PC-3 (cell line): ENCODE results near the gene MRAP. TPM values are rescaled to one million over a fixed set of nuclear protein-coding genes. Genes with fewer than 3 reads are reported as not detected.

ENCODE experiments used
- ATAC-seq: fragments of 200-7000 bp; cut with Tn5 transposase; 2 replicates; pipeline ENCODE4 v1.9.1; 2020; ENCODE audit warnings: mild to moderate bottlenecking, moderate library complexity
- BruUV-seq: library from RNA; stranded (reverse); fragments of 400-500 nt; replicated peaks from 2 replicates; lab custom pipeline; 2021; lab: Mats Ljungman, UMichigan
- CTCF ChIA-PET: fragments of 300-600 bp; sonication (Branson Sonifier 250); formaldehyde crosslinking; loops from one replicate; lab custom pipeline; 2022; ENCODE audit warnings: antibody characterized with exemption; lab: Charles Lee
- POLR2A ChIA-PET: fragments of 300-600 bp; sonication (Branson Sonifier 250); formaldehyde crosslinking; loops from one replicate; lab custom pipeline; 2022; ENCODE audit warnings: antibody characterized with exemption; ENCODE audit not compliant: unreplicated experiment; lab: Charles Lee
- DNase-seq: peaks from one replicate; pipeline ENCODE4 v3.0.0-alpha.2; 2015
- H2AFZ ChIP-seq: fragments of 300-600 bp; sonication (generic); 2 replicates; pipeline ENCODE4 v1.6.0; 2016; ENCODE audit warnings: antibody characterized with exemption, low read length
- H3F3A ChIP-seq: fragments of 300-600 bp; sonication (generic); one replicate; pipeline ENCODE4 v1.6.0; 2017; ENCODE audit warnings: antibody characterized with exemption, low read length, control low read depth, mild to moderate bottlenecking; ENCODE audit not compliant: unreplicated experiment
- H3K27ac ChIP-seq: fragments of 300-600 bp; sonication (generic); 2 replicates; pipeline ENCODE4 v1.5.1; 2016; ENCODE audit warnings: mild to moderate bottlenecking, low read length
- H3K27me3 ChIP-seq: fragments of 300-600 bp; sonication (generic); 2 replicates; pipeline ENCODE4 v1.6.1; 2016; ENCODE audit warnings: low read length, mixed read lengths
- H3K36me3 ChIP-seq: fragments of 300-600 bp; sonication (generic); 2 replicates; pipeline ENCODE4 v1.6.1; 2016; ENCODE audit warnings: low read depth, mixed run types, low read length, mixed read lengths
- H3K4me1 ChIP-seq: fragments of 300-600 bp; sonication (generic); 2 replicates; pipeline ENCODE4 v1.5.1; 2016; ENCODE audit warnings: low read length; ENCODE audit not compliant: insufficient read depth
- H3K4me2 ChIP-seq: fragments of 300-600 bp; sonication (generic); 2 replicates; pipeline ENCODE4 v1.6.0; 2016; ENCODE audit warnings: low read length
- H3K4me3 ChIP-seq: fragments of 300-600 bp; sonication (generic); 2 replicates; pipeline ENCODE4 v1.5.1; 2016; ENCODE audit warnings: mild to moderate bottlenecking, low read length, mixed read lengths
- H3K79me2 ChIP-seq: fragments of 300-600 bp; sonication (generic); 2 replicates; pipeline ENCODE4 v1.6.1; 2017; ENCODE audit warnings: low read length, mixed read lengths
- H3K9ac ChIP-seq: fragments of 300-600 bp; sonication (generic); 2 replicates; pipeline ENCODE4 v1.6.0; 2016; ENCODE audit warnings: mild to moderate bottlenecking, low read length
- H3K9me2 ChIP-seq: fragments of 300-600 bp; sonication (generic); replicated peaks from 2 replicates; pipeline ENCODE4 v1.6.1; 2016; ENCODE audit warnings: mixed run types, low read length, mixed read lengths
- H3K9me3 ChIP-seq: fragments of 300-600 bp; sonication (generic); 2 replicates; pipeline ENCODE4 v1.6.1; 2016; ENCODE audit warnings: low read length, mixed read lengths
- H4K20me1 ChIP-seq: fragments of 300-600 bp; sonication (generic); 2 replicates; pipeline ENCODE4 v1.6.1; 2016; ENCODE audit warnings: low read length, mixed read lengths
- EZH2 ChIP-seq: fragments of 300-600 bp; sonication (generic); IDR thresholded peaks from one replicate; pipeline ENCODE4 v1.6.1; 2017; ENCODE audit warnings: antibody characterized with exemption, mild to moderate bottlenecking, low read length; ENCODE audit not compliant: unreplicated experiment
- EZH2phosphoT487 ChIP-seq: fragments of 300-600 bp; sonication (generic); IDR thresholded peaks from 2 replicates; pipeline ENCODE4 v1.6.1; 2018; ENCODE audit warnings: mild to moderate bottlenecking, antibody characterized with exemption, low read length, borderline replicate concordance
- intact Hi-C: fragments of 100-400 bp; cut with micrococcal nuclease; formaldehyde crosslinking; loops from 2 replicates; pipeline ENCODE4 v1.9.0; 2023
- total RNA-seq: library from RNA; depleted of rRNA; stranded (reverse); fragments of >200 nt; gene quantifications from 2 replicates; pipeline ENCODE4 v1.2.3, GENCODE V29; 2014
- TF ChIP-seq, protein P1 (sequence below): fragments of 300-600 bp; sonication (generic); conservative IDR thresholded peaks from 2 replicates; pipeline ENCODE4 v1.5.1; 2017; ENCODE audit warnings: antibody characterized with exemption, low read depth, mild to moderate bottlenecking, low read length

The MRAP gene
- total RNA-seq, 1 experiment from 2014 or later = not detected

DNA sequence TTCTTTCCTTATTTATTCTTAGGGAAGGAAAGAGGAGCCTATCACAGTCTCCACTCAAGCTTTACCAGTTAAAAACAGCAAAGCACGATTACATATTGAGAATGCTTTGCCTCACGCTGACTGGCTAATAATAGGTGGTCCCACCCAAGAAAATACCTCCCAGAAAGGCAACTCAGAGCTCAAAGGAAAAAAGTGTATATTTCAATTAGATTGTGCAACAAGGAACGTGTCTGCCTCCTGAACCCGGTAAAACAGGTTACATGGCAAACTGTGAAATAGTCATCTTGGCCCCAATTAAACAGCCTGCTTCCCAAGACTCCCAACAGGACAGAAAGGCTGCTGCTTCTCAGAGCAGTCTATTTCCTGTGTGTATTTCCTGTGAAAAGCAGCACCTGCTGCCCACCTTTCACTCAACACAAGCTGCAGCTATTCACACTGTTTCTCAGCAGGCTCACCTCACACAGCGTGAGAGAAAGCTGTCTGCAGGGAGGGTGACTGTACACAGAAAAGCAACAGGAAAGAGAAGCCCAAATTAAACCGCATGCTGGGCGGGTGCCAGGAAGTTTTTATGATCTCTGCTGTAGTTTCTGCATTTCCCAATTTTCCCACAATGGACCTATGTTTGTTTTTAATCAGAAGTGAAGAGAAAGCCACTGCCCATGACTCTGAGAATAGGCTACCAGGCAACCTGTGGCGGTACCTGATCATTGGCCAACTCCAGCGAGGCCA is 50.1 kb downstream of the MRAP start:
- TF ChIP-seq EZH2phosphoT487 = no peak
- TF ChIP-seq, protein P1, sequence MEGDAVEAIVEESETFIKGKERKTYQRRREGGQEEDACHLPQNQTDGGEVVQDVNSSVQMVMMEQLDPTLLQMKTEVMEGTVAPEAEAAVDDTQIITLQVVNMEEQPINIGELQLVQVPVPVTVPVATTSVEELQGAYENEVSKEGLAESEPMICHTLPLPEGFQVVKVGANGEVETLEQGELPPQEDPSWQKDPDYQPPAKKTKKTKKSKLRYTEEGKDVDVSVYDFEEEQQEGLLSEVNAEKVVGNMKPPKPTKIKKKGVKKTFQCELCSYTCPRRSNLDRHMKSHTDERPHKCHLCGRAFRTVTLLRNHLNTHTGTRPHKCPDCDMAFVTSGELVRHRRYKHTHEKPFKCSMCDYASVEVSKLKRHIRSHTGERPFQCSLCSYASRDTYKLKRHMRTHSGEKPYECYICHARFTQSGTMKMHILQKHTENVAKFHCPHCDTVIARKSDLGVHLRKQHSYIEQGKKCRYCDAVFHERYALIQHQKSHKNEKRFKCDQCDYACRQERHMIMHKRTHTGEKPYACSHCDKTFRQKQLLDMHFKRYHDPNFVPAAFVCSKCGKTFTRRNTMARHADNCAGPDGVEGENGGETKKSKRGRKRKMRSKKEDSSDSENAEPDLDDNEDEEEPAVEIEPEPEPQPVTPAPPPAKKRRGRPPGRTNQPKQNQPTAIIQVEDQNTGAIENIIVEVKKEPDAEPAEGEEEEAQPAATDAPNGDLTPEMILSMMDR = no peak
- no peak for TF ChIP-seq EZH2
- POLR2A ChIA-PET = no interaction called here
- Histone ChIP-seq H3K9me2 (no peaks in the 10 kb centered on the region), H3K36me3 (peaks cover 94% of the 10 kb centered on the region), H3K4me3 (no peak overlapping the region), H3K27ac (0 out of 2 replicates have a peak overlapping the region, but pooled peaks have one; percentile 1), H3K27me3 (no peaks in the 10 kb centered on the region), H3K9ac (no peak overlapping the region), H3K4me2 (no peak overlapping the region), H4K20me1 (no peaks in the 10 kb centered on the region), H3F3A (no peaks in the 10 kb centered on the region), H3K4me1 (no peaks in the 10 kb centered on the region), H3K79me2 (no peaks in the 10 kb centered on the region), H3K9me3 (no peaks in the 10 kb centered on the region), H2AFZ (no peak overlapping the region)
- CTCF ChIA-PET = interaction anchor here (0.7 kb wide), 1 partner anchor 44 kb away, joined by 4 read pairs; no protein-coding TSS in a partner anchor
- intact Hi-C loops = no loop called here
- BruUV-seq = no TSS peak
- no peak for ATAC-seq
- no peak for DNase-seq

DNA sequence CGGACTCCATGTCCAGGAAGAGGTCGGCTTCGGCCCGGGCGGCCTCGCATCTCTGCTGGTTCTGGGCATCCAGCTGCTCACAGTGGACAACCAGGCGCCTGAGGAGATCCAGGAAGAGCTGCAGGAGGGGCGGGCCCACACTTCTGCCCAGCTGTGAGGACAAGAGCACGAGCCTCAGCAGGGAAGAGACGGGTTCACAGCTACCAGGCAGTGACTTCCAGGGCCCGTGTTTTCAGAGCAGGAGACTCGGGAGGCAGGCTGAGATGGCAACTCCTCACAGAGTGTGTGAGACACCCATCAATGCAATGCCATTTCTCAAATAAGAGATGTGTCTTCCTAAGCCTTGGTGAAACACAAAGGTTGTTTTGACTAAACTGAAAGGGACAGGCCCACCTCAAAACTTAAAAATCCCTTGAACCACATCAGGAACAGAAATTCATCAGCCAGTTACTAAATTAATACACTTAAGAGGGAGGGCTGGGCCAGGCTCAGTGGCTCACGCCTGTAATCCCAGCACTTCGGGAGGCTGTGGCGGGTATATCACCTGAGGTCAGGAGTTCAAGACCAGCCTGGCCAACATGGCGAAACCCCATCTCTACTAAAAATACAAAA is 50.8 kb downstream of the MRAP start:
- no peaks in the 10 kb centered on the region for H3F3A ChIP-seq
- DNase-seq (no peak), ATAC-seq (no peak)
- H3K36me3 ChIP-seq = peaks cover 94% of the 10 kb centered on the region
- POLR2A ChIA-PET = no interaction called here
- no peaks in the 10 kb centered on the region for H3K9me2 ChIP-seq
- intact Hi-C loops = no loop called here
- no peaks in the 10 kb centered on the region for H3K4me1 ChIP-seq
- no peaks in the 10 kb centered on the region for H3K79me2 ChIP-seq
- H4K20me1 ChIP-seq = no peaks in the 10 kb centered on the region
- H3K4me3 ChIP-seq = no peak overlapping the region
- 0 out of 2 replicates have a peak overlapping the region, but pooled peaks have one; percentile 1 for H3K27ac ChIP-seq
- CTCF ChIA-PET = no interaction called here
- TF ChIP-seq EZH2 (no peak), EZH2phosphoT487 (no peak)
- TF ChIP-seq, protein P1 = no peak
- no peaks in the 10 kb centered on the region for H3K27me3 ChIP-seq
- H3K9me3 ChIP-seq = no peaks in the 10 kb centered on the region
- no peak overlapping the region for H2AFZ ChIP-seq
- H3K9ac ChIP-seq = no peak overlapping the region
- no TSS peak for BruUV-seq
- no peak overlapping the region for H3K4me2 ChIP-seq
